ENCODE results near the gene CCND1.

Gene CCND1

DNA sequence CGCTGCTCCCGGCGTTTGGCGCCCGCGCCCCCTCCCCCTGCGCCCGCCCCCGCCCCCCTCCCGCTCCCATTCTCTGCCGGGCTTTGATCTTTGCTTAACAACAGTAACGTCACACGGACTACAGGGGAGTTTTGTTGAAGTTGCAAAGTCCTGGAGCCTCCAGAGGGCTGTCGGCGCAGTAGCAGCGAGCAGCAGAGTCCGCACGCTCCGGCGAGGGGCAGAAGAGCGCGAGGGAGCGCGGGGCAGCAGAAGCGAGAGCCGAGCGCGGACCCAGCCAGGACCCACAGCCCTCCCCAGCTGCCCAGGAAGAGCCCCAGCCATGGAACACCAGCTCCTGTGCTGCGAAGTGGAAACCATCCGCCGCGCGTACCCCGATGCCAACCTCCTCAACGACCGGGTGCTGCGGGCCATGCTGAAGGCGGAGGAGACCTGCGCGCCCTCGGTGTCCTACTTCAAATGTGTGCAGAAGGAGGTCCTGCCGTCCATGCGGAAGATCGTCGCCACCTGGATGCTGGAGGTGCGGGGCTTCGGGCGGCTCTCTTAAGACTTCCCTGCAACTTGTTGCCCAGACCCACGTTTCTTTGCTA is at the start of gene CCND1:
CCND1 (plus strand) TSS at position 162 of the 587 bp plus-strand sequence; CDS start at position 320, 158 bp downstream.
- no peak for DNase-seq

DNA sequence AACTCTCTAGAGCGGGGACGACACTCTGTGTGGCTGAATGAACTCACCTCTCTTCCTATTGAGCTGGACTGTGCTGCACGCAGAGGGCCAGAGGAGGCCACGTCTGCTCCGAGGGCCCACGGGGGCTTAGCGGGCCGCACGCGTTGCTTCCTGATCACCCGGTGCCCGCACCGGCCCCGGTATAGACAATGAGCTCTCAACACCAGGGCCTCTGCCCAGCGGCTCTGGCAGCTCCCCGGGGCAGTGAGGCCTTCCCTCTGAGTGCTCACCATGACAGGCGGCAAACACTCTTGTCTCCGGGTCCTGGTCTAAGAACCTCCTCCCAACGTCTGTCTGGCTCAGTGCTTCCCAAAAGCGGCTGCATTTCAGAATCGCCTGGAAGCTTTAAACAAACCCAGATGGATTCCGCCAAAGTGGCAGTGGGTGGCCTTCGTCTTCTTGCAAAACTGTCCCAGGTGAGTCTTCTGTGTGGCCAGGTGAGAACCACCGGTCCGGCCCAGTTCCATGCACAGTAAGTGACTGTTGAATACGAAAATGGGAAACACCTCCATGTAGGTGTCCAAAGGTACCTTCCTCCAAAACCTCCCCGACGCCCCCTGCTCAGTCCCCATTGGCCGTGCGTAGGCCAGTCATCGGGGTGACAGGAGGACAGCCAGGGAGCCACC is 47.8 kb upstream of the CCND1 start:
- no peak for DNase-seq

DNA sequence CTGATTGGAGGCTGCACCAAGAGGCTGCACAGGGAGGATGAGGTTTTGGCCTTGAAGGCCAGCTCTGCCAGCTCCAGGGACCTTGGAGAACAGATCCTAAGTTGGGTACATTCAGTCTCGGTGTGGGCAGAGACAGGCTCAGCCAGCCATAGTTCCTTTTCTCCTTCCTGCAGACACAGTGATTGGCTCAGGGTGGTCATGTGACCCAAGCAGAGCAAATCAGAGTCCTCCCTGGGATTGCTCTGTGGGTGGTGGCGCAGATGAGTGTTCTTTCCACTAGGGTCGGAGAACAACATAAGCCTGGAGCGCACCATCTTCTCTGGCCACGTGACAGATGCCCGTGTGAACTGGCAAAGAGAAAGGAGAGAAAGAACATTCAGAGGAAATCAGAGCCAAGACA is 47.1 kb upstream of the CCND1 start:
- no peak for DNase-seq

DNA sequence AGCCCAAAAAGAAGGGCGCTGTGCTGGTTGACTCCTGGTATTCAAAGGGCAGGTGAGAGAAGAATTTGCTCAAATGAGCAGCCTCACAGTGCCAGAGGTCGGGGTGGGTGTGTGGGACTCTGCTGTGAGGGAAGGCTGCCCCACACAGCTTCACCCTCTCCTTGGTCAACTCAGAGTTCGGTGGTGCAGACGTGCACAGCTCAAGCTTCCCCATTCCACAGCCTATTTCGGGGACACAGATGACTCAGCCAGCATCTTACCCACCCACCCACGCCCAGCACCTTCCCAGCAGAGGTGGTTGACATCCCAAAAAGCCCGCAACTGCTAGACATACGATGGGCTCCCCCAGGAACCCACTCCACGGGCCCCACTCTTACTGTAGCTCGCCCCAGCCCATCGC is 46.5 kb upstream of the CCND1 start:
- DNase-seq: no peak

DNA sequence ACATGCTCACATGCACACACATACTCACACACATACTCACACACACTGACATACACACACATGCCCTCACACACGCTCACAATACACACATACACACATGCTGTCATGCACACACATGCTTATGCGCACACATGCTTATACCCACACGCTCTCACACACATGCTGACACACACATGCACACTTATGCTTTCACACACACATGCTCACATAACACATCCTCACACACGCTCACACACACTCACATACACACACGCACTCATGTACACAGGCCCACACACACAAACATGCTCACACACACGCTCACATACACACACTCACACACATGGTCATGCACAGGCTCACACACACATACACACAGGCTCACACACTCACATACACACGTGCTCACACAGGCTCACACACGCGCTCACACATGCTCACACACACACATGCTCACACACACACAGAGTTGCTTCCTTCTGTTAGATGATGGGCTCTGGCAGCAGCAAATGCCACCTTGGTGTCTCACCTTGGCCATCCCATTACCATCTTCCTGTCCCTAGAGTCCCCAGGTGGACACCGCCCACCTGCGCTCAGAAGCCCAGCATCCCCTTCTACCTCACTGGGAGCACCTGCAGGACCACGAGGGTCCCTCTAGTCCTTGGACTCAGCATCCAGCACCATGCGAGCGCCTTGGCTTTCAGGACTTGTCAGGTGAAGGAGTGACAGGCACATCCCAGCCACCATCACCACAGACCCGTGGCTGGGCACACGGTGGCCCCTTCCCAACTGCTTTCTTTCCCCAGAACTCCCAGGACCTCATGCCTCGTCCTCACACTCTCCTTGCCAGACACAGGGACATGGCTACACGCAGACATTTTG is 44.9 kb upstream of the CCND1 start:
- DNase-seq: no peak

DNA sequence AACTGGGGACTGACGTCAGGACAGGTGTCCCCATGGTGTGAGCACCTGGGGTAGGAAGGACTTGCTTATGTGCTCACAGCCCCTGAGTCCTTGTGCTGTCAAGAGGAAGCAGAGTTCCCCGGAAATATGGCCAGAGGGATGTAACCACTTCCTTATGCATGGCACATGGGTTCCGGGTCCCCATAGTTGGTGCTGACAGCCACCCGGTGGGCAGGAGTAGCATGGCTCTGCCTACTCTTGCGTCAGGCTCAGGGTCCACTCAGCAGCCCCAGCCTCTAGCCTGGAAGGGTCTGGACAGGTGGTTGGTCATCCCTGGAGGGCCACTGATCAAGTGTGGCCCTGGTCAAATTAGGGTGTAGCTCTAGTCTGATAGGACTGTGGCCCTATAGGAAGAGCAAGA is 42.8 kb upstream of the CCND1 start:
- no peak for DNase-seq

DNA sequence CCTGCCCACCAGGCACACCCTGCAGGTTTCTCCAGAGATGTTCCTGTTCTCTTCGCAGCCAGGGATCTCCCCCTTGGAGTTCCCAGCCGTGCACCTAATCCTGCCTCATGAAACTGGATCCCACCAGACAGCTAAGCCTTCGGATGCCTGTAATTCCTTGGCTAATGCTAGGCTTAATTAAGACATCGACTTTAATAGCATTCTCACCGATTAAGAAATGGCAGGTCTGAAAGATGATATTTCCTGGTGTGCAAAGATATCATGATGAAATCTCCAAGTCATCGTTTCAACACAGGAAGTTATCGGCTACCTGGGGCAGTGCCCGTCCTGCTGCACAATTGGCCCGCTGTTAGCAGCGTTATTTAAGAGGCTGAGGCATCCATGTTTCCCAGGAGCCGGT is 41.5 kb upstream of the CCND1 start:
- no peak for DNase-seq

DNA sequence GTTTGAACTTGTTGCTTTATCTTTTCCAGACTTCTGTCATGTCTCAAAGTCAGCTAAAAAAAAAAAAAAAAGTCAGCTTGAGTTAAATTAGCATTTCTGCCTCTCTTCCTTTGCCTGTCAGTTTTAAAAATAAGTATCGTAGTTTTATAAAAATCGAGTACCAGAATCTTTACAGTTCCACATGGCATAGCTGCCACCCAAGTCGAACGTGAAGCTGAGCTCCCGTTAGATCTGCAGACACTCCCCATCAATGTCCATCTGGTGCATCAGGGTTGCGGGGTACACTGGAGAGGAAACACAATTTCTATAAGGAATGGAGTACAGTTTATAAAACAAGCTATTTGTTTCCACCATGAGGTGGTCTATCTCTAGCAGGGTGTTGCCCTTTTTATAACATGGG is 41.0 kb upstream of the CCND1 start:
- DNase-seq: no peak

DNA sequence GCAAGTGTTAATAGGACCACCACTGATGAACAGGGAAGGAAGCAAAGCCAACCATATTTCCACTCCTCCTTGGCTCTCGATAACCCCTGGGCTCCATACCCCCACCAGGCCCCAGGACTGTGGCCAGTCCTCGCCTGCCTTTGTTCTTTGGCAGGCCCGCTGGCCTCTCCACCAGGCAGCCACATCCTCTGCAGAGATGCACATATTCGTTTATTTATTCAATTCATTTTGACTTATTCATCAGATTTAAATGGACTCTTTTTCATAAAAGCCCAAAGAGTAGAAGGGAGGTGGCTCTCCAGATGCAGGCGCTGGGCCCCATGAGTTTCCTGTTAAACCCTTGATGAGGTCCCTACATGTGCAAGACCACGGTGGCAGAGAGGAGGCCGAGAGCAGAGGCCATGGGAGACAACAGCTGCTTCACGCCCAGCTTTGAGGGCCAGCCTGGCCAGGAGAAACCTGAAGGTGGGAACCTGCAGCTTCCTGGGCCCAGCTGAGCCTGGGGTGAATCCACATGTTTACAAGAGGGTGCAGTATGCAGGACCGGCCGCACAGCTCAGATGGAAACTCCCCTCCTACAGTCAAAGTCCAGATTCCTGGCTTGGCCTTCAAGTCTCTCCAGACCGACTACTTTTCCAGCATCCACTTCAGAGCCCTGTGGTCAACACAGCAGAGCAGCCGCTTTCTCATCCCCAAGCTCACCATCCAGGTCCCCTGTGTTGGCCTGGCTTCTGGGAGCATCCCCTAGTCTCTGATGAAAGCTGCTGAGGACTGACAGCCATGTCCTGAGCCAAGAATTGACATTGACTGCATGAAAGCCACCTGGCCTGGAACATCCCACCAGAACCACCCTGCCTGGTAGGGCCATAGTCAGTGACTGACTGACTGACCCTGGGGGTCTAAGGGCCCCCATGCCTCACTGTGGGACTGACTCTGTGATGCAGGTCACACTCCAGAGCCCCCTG is 39.7 kb upstream of the CCND1 start:
- no peak for DNase-seq

DNA sequence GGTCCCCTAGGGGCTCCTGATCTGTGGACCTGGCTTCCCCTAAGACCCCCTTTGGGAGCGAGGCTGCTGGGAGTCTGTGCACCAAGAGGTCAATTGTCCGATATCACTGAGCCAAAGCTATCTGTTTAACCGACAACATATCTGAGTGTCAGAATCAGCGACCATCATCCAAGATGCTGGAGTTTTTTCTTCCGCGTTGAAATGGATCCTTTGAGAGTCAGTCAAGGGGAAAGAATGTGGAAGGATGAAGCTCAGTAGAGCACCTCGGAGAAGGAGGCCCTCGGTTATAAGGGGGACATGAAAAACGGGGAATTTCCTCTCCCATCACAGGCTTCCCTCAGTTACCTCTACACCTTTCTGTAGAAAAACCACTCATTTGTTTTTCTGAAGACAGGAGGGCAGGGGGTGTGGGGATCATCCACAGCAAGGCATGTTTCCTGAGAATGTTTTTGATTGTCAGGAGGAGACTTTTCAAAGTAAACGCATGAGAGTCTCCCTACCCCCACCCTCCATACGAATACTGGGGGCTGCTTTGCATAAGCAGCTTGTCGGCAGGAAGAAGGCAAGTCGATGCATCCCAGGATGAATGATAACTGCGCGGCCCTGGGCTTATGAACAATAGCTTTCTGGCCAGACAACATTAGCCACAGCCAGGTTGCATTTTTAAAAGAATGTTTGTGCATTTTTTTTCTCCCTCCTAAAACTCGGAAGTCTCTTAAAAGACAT is 37.7 kb upstream of the CCND1 start:
- no peak for DNase-seq

DNA sequence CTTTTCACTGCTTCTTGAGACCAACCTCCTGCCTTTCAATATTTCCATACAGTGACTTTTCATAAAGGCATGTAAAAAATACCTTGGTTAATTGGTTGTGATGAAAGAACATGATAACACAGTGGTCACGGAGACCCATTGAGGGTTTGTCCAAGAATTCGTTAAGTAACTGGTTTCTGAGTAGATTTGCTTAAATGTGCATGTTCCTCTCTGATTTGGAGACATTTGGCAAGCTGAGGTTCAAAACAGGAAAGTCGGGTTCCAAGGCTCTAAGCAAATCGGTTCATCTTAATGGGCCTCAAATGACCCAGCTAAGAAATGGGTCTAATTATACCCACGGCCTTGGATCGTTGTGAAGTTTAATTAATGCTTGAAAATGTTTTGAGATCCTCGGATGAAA is 36.9 kb upstream of the CCND1 start:
- DNase-seq: no peak

DNA sequence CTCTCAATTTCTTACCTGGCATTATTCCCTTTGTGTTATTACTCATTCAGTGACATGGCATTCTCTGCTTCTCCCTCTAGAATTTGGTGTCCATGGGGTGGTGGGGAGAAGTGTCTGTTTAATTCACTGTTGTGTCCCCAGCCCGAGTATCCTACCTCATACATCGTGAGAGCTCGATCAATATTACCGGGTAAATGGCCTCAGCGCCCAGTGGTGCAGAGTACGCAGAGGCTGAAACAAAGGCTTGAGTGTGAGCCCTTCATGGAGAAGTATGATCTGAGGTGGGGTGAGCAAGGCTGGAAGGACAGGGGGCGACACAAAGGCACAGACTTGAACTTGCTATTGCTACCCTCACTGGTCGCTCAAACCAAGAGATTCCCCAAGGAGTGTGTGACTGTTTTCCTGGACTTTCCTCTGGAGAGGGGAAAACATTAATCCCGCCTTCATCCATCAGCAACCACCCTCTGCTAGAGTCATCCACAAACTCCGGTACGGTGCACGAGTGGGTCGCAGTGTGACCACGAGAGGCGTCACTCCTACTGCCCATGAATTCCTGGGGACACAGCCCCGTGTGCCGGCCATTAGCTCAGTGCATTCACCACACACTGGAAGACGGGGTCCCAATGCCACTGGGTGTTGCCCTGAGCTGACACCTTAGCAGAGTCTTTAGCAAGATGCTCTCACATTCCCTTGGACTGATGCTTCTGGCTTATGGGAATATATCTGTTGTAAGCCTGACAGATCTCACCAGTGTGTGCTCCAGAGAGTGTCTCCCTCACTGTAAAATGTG is 35.0 kb upstream of the CCND1 start:
- DNase-seq: no peak

DNA sequence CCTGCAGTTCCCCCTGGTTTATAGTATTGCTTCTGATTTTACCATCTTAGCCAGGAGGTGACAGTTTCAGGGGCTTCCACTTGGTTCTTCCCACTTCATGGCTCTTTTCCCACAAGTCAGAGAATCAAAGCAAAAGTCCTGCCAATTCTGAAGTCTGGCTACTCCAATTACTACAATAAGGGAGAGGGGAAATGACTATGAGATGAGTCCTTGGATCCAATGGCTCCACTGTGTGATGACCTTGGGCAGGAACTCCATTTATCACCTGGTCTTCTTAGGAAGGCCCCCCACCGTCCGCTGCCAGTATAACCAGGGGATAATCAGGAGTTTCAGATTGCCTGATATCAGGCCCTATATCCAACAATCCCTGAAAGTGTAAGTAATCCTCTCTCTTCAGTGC is 31.6 kb upstream of the CCND1 start:
- no peak for DNase-seq

DNA sequence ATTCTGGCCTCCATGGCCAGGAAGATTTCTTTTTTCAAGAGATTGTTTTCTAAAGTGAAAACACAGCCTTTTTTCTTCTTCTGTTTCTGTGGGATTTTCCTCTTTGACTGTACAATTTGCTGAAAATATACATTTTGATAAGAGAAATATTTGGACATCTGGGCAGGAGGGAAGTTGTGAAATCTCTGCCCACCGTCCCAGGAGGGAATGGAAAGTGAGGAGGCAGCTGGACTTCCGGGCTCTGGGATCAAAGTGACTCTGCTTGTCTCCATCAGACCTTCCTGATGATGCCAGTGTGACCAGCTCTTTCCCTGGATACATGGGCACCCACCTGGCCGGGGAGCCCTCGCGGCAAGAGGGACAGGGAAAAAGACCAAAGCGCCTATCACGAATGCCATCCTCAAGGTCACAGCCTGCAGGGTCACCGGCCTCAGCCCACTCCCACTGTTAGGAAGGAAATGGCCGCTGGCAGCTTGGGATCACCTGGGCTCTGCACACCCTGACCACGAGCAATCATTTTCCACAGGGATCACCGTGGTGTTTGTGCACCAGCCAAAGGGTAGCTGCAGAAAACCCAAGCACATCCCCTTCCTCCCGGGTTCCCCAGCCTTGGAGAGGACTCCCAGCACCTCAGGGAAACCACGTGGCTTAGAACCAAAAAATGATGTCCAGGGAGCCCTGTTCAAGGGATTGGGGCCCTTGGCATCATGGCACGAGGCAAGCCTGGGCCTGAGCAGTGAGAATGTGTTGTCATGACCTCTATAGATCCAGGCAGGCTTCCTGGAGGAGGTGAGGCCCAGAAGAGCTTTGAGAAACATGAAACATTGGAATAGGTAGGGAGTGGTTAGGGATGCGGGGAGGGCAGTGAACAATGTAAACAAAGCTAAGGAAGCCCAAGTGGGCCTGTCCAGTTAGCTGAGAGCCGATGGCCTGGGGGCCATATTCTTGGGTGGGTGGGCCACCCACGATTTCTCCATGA is 29.1 kb upstream of the CCND1 start:
- DNase-seq: no peak

DNA sequence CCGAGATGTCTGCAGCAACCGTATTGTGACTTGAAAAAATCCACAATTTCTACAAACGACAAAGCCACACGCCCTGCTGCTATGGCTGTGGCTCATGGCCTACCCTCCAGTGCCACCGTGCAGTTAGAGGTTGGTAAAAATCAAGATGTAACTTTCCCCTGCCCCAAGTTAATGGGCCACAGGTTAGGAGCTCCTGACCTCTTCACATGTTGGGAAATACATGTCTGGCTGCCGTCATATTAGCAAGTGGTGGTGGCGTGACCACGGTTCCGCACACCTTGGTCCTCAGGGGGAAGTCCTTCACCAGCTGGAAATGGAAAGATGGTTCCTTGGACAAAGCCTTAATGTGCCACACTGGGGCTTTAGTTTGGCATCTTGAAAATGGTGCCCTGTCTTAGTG is 27.4 kb upstream of the CCND1 start:
- no peak for DNase-seq

DNA sequence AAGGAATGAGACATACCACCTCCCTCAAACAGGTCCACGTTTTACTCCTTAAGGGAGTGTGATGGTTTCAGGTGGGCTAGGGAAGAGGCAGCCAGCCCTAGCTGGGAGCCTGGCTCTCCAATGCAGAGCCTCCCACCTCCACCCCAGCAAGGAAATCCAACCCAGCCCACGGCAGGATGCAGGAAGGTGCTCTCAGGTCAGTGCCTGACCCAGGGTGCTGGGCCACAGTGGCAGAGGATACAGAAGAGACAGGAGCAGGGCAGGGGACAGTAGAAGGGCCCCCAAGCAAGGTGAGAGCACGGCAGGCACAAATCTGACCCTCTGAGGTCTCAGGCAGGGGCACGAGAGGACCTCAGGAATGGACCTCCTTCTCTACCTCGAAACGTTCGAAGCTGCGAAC is 26.9 kb upstream of the CCND1 start:
- DNase-seq: no peak

DNA sequence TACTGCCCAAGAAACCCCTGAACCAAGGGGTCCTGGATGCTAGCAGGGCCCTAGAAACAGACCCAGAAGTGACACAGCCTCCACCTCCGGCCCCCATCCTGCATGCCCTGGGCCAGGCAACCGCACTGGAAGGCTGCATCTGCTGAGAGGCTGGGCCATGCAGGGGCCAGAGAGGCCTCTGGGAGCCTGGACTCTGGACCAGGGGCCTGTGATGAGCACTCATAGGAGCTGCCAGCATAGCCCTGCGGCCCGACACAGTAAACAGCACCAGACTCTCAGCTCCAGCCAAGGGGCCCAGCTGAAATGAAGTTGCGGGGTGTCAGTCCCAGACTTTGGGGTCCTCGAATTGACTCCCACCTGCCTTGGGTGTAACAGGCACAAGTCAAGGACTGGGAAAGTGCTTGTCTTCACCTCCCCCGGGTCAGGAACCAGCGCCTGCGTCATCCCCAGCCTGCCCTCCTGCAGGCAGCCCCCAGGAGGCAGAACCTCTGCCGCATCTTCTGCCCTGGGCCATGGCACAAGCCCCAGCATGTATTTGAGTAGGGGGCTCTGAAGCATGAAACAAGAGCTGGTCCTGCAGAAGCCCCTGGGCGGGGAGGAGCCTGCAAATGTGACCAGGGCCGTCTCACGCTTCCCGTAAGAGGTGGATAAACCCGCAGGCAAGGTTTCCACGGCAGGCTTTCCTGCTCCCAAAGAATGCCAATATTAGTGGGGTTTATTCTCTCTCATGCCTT is 25.2 kb upstream of the CCND1 start:
- no peak for DNase-seq

DNA sequence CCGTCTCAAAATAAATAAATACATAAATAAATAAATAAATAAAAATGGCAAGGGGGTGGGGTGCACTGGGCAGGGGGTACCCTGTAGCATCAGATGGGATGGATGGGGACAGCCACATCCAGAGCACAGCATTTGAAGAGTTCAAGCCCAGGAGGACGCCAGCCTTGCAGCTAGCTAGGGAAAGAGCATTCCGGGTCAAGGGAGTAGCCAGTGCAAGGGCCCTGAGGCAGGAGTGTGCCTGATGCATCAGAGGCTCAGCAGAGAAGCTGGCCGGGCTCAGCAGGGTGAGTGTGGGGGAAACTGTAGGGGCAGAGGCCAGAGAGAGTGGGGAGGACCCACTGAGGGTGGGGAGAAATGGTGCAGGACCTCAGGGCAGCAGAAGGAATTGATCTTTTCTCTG is 23.7 kb upstream of the CCND1 start:
- no peak for DNase-seq

DNA sequence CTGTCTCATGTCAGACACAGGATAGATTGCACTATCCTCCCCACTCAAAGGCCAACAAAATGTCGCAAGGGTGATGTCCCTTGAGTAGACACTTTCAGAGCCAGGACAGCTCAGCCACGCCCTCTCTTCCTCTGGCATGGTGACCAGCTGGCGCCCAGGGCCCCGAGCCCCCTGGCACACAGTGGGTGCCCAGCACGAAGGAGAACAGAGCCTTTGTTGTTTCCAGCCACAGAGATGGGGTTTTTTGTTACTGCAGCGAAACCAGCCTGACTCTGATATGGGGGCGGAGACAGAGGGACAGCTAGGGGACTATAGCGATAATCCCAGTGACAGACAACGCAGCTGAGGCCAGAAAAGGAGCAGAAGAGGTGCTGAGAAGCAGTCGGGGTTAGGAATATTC is 23.3 kb upstream of the CCND1 start:
- DNase-seq: no peak

Data from NCI-H446 (cell line).